Esophagus (tissue), 2 donors: ENCODE measurements around the gene BNC2. TPM values are rescaled to one million over a fixed set of nuclear protein-coding genes. Genes with fewer than 3 reads are reported as not detected.

ENCODE experiments used
- H3K27ac ChIP-seq, 2 donors: one replicate each; pipeline ENCODE4 v1.5.1; 2013; ENCODE audit warnings: low read depth in 2 of 2, mild to moderate bottlenecking in 2 of 2, inconsistent platforms in 1 of 2, low read length in 1 of 2, moderate library complexity in 1 of 2
- H3K27me3 ChIP-seq, 2 donors: one replicate each; pipeline ENCODE4 v1.6.1; 2013; ENCODE audit warnings: low read length in 2 of 2, control low read depth in 1 of 2, mild to moderate bottlenecking in 1 of 2; ENCODE audit not compliant: insufficient read depth in 2 of 2, control insufficient read depth in 1 of 2
- H3K36me3 ChIP-seq, 2 donors: one replicate each; pipeline ENCODE4 v1.6.1; 2013; ENCODE audit warnings: low read length in 1 of 2; ENCODE audit not compliant: control insufficient read depth in 2 of 2, insufficient read depth in 2 of 2
- H3K4me1 ChIP-seq, 2 donors: one replicate each; pipeline ENCODE4 v1.6.1; 2013; ENCODE audit warnings: low read length in 1 of 2; ENCODE audit not compliant: control insufficient read depth in 2 of 2, insufficient read depth in 2 of 2
- H3K4me3 ChIP-seq, 2 donors: one replicate each; pipeline ENCODE4 v1.5.1; 2013; ENCODE audit warnings: low read length in 2 of 2, mild to moderate bottlenecking in 2 of 2, low read depth in 1 of 2, moderate library complexity in 1 of 2
- H3K9me3 ChIP-seq, 2 donors: one replicate each; pipeline ENCODE4 v1.6.1; 2013; ENCODE audit warnings: mild to moderate bottlenecking in 2 of 2, low read depth in 1 of 2, low read length in 1 of 2, moderate library complexity in 1 of 2; ENCODE audit not compliant: control insufficient read depth in 2 of 2, insufficient read depth in 1 of 2
- WGBS, 2 donors: extraction: QIAGEN DNeasy Blood & Tissue Kit; methylation state at CpG; one replicate each; pipeline ENCODE4 v1.1.7; 2013; 5-methylcytosine and 5-hydroxymethylcytosine counted together
- polyA plus RNA-seq, 2 donors: library from polyadenylated mRNA; stranded (reverse); fragments of 200-250 nt; gene quantifications; one replicate each; pipeline ENCODE4 v1.2.3, GENCODE V29; 2013
- donor health status: healthy with polysubstance abuse.
- donor health status: Bipolar disorder and iron deficiency.

Gene BNC2
- polyA plus RNA-seq, 2 donors, result 1.1 to 1.6 TPM

DNA sequence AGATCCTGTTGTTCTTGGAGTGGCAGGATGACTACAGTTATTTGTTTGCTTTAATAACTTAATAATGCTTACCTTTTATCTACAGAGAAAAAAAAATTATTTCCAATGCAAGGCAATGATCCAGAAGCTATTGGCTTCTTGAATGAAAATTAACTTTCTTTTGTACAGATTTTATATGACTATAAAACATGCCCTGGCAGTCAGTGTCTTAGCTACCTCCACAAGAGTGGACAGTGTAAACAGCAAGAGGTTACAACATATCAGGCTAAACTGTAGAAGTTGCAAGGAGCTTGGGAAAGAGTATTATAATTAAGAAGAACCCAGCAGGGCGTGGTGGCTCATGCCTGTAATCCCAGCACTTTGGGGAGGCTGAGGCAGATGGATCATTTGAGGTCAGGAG, 49.1 kb downstream of the BNC2 start:
- H3K9me3 ChIP-seq, result no peaks in the 10 kb centered on the region
- H3K4me3 ChIP-seq, result no peak overlapping the region
- WGBS, 2 donors, result 73 to 81% methylated on average over 1 of the region's 1 CpG
- H3K36me3 ChIP-seq, result no peaks in the 10 kb centered on the region
- no peaks in the 10 kb centered on the region for H3K4me1 ChIP-seq
- no peak overlapping the region for H3K27ac ChIP-seq
- H3K27me3 ChIP-seq, result no peaks in the 10 kb centered on the region

DNA sequence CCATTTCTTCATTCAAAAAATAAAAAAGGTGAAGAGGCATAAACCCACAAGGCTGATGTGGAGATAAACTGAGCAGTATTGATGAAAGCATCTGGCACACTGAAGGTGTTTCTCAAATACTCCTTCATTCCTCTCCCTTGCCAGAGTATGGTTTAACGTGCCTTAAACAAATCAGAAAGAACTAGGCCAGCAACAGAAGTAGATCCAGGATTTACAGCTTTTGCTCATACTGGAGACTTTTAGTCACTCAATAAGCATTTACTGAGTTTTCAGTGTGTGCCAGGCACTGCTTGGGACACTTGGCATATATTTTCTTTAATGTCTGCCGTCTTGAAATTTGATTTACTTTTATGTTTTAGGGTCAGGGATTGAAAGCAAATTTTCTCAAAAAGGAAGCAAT, 53.0 kb downstream of the BNC2 start:
- H3K4me1 ChIP-seq, result no peaks in the 10 kb centered on the region
- H3K36me3 ChIP-seq, result no peaks in the 10 kb centered on the region
- WGBS, 2 donors, result 61 to 71% methylated on average over 2 of the region's 2 CpGs
- no peaks in the 10 kb centered on the region for H3K27me3 ChIP-seq
- H3K4me3 ChIP-seq, result no peak overlapping the region
- H3K27ac ChIP-seq, result no peak overlapping the region
- H3K9me3 ChIP-seq, result no peaks in the 10 kb centered on the region

DNA sequence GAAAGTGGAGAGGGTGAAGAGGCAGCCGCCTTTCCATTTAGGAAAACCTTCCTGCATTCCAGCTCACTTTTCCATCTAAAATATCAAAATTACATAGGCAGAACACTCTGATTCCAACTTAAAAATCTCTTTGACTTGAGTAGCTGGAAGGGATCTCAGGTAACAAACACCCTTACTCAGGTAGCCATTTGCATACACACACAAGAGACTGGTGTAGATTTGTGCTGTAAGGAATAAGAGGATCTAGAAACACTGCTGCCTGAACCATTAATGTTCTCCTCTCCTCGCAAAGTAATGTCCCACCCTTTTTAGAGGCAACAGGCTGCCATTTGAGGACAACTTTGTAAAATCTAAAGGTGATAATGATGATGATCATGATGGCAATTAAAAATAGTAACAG, 53.5 kb downstream of the BNC2 start:
- H3K9me3 ChIP-seq, result no peaks in the 10 kb centered on the region
- no peak overlapping the region for H3K27ac ChIP-seq
- H3K36me3 ChIP-seq, result no peaks in the 10 kb centered on the region
- H3K4me1 ChIP-seq, result no peaks in the 10 kb centered on the region
- no peaks in the 10 kb centered on the region for H3K27me3 ChIP-seq
- WGBS, 2 donors, result 90 to 92% methylated on average over 2 of the region's 2 CpGs
- no peak overlapping the region for H3K4me3 ChIP-seq

DNA sequence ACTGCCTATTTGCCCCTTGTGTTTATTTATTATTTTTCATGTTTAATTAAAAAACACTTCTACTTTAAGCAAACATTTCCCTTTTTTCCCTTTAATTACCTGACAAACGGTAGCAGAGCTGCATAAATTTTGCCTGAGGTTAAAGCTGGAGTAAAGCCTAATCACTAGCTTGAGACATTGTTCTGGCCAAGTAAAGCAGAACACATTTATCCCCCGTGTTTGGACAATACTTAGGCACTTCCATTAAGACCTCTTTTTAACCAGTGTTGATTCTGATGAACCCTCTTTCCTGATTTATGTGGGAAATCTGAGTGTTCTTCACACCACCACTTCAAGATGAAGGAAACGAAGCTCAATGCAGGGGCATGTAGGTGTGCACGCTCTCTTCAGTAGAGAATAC, 54.5 kb downstream of the BNC2 start:
- Histone ChIP-seq H3K4me3 (no peak overlapping the region), H3K36me3 (no peaks in the 10 kb centered on the region)
- 30 to 48% methylated on average over 4 of the region's 4 CpGs for WGBS, 2 donors

DNA sequence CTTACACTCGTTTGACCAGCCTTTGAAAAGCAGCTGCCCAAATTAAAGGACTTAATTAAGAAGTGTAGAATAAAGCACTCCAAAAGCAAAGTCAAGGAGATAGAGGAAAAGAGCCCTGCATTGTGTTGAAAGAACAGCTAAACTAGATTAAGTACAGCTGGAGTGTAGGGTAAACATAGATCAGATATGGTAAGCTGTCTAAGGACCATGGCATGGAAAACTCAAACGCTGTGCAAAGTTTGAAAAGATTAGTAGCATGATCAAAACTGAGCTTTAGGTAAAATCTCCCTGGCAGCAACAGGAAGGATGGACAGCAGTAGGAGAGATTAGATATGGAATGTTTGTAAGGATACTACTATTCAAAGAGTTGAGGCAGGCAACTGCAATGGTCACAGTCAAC, 55.4 kb downstream of the BNC2 start:
- 50 to 63% methylated on average over 2 of the region's 2 CpGs for WGBS, 2 donors
- no peak overlapping the region for H3K4me3 ChIP-seq
- peaks cover 0 to 3% of the 10 kb centered on the region in 2 donors for H3K4me1 ChIP-seq
- no peaks in the 10 kb centered on the region for H3K36me3 ChIP-seq
- no peaks in the 10 kb centered on the region for H3K27me3 ChIP-seq
- H3K9me3 ChIP-seq, result no peaks in the 10 kb centered on the region
- H3K27ac ChIP-seq, result no peak overlapping the region

More for the DNA sequence above, 54.5 kb downstream of the BNC2 start:
- Histone ChIP-seq H3K4me1 (no peaks in the 10 kb centered on the region), H3K27ac (no peak overlapping the region), H3K27me3 (no peaks in the 10 kb centered on the region), H3K9me3 (no peaks in the 10 kb centered on the region)

DNA sequence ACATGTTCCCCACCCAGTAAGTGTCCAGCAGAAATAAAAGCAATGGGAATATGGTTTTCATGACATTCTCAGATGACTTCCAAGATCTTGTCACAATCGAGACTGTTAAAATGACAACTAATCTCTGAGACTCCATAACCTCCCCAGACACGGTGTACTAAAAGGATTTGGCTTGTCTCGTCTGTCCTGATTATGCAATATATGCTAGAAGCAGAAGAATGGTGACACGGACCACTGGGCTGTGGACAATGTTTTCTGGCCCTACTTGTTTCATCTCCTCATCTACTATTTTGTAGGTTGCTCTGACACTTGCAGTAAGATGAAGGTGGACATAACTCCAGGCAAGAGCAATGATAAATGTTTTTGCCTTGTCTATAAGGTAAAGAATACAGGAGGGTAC, 56.6 kb downstream of the BNC2 start:
- Histone ChIP-seq H3K4me1 (peaks cover 0 to 3% of the 10 kb centered on the region in 2 donors), H3K27me3 (no peaks in the 10 kb centered on the region), H3K27ac (no peak overlapping the region), H3K9me3 (no peaks in the 10 kb centered on the region), H3K4me3 (no peak overlapping the region), H3K36me3 (no peaks in the 10 kb centered on the region)
- WGBS, 2 donors, result 67 to 68% methylated on average over 4 of the region's 4 CpGs

DNA sequence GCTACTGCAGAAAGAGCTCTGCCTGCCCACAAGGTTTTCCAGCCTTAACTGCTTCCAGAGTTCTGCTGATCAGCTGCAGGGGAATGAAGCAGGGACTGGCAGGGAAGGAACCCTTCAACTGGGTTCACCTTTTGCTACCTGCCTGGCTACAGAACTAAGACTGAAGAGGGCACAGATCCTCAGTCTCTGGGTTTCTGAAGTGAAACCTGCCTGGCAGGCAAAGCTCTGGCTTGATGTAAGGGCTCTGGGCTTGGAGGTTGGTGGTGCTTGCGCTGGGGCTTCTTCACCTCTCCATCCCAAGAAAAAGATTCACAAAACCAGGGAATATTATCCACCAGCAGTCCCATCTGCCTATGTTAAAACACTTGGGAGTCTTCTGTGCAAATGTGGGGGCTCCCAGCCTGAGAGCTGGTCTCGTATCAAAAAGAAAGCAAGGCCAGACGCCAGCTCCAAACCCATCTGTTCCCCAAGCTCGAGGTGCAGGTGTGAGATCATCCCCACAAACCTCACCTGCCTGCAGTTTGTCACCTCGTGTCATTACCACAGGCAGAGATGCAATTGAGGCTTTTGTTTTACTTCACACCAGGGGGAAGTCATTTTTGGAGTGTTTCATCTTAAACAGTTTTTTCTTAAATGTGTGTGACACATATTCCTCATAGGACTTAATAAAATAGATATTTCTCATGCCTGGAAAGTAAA, 58.3 kb downstream of the BNC2 start:
- Histone ChIP-seq H3K36me3 (no peaks in the 10 kb centered on the region), H3K9me3 (no peaks in the 10 kb centered on the region), H3K27ac (no peak overlapping the region), H3K4me1 (peaks cover 0 to 3% of the 10 kb centered on the region in 2 donors), H3K4me3 (no peak overlapping the region), H3K27me3 (no peaks in the 10 kb centered on the region)
- 78 to 87% methylated on average over 5 of the region's 5 CpGs for WGBS, 2 donors

DNA sequence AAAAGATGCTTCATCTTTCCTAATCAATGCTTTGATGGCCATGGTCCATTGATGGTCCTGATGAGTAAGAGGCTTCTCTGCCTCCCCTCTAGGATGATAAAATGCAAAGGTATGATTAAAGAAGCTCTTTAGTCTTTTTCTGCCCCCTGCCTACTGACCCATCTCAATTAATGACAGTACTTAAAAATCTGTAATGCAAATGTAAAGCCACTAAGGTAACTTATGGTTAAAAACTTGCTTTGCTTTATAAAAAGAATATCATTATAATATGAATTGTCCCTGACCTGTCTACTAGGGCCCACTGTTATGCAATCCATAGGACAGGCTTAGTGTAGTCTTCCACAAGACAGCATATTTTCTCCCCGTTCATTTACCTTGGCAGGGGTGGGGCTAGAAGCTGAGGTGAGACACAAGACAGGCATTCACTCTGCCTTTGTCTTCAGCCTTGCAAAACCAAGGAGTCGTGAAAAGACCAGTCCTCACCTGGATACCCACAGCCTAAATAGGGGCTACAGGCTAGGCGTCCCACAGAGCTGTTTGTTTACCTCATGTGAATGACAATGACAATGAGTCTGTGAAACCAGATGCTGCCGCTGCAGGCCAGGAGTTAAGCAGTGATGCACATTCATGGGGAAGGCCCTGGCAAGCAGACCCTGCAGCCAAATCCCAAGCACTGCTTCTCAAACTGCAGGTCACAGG, 60.4 kb downstream of the BNC2 start:
- Histone ChIP-seq H3K4me3 (no peak overlapping the region), H3K27ac (no peak overlapping the region), H3K4me1 (peaks cover 0 to 3% of the 10 kb centered on the region in 2 donors), H3K27me3 (no peaks in the 10 kb centered on the region), H3K9me3 (no peaks in the 10 kb centered on the region), H3K36me3 (no peaks in the 10 kb centered on the region)
- 53 to 59% methylated on average over 4 of the region's 4 CpGs for WGBS, 2 donors

DNA sequence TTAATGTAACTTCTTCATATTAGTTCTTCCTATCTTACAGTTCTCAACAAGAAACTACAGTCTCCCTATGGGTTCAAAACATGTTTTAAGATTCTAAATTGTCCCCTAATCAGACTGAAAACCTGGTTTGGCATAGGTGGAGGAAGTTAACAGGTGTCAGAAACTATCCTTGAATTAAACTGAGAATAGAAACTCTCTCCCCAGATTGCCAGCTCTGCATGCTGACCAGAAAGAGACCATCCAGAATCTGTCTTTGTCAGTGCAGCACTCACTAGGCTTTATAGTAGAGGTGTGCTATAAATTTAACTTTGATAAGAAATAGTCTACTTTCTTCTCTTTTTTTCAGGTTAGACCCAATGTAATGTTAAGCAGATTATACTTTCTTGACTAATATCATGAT, 63.8 kb downstream of the BNC2 start:
- Histone ChIP-seq H3K36me3 (no peaks in the 10 kb centered on the region), H3K4me1 (peaks cover 0 to 3% of the 10 kb centered on the region in 2 donors), H3K4me3 (no peak overlapping the region), H3K27ac (no peak overlapping the region), H3K9me3 (no peaks in the 10 kb centered on the region), H3K27me3 (no peaks in the 10 kb centered on the region)

DNA sequence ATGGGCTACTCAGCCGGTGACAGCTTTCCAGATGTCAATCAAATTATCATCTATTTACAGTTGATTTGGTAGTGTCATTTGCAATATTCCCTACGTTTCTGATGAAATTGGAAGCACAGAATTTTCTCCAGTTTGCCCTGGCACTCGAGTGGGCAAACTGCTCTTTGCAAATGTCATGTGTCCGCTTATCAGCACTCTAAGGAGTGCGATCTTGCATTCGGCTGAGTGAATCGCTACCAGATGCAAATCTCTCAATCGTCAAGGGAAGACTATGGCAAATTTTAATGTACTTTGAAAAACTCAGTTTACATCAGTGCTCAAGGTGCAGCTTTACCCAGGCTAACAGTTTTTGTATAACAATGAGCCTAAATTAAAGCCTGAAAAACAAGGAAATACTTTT, 66.8 kb downstream of the BNC2 start:
- H3K9me3 ChIP-seq, result no peaks in the 10 kb centered on the region
- no peaks in the 10 kb centered on the region for H3K36me3 ChIP-seq
- no peaks in the 10 kb centered on the region for H3K4me1 ChIP-seq
- no peak overlapping the region for H3K27ac ChIP-seq
- H3K4me3 ChIP-seq, result no peak overlapping the region
- no peaks in the 10 kb centered on the region for H3K27me3 ChIP-seq
- 89 to 90% methylated on average over 8 of the region's 8 CpGs for WGBS, 2 donors
